OCI-LY3 (cell line): Measurements from ENCODE around the gene NUDT6.
"Not testable (repeated sequence)": the region's sequence is repeated elsewhere in the genome, so short reads cannot be mapped to it uniquely, and the experiment has no call there.

Source experiments
- H2AFZ ChIP-seq: fragments of 200-600, 300-600 bp; shearing (Covaris generic); 2 replicates; pipeline ENCODE4 v1.6.0; 2014; ENCODE audit warnings: antibody characterized with exemption, low read depth, low read length
- H3K27ac ChIP-seq: fragments of 200-600, 300-600 bp; sonication (generic); 2 replicates; pipeline ENCODE4 v1.5.1; 2014; ENCODE audit warnings: mild to moderate bottlenecking, low read length, moderate library complexity, mixed read lengths
- H3K27me3 ChIP-seq: fragments of 200-600, 300-600 bp; sonication (generic); 2 replicates; pipeline ENCODE4 v1.6.1; 2014; ENCODE audit warnings: low read depth, low read length, mixed read lengths
- H3K36me3 ChIP-seq: fragments of 200-600, 300-600 bp; sonication (generic); replicated peaks from 2 replicates; pipeline ENCODE3; 2014; ENCODE audit warnings: low read depth, low read length, mixed read lengths
- H3K4me1 ChIP-seq: fragments of 300-600, 200-600 bp; sonication (generic); 2 replicates; pipeline ENCODE4 v1.6.1; 2014; ENCODE audit warnings: low read length, mixed read lengths
- H3K4me2 ChIP-seq: fragments of 200-600, 300-600 bp; sonication (generic); 2 replicates; pipeline ENCODE4 v1.6.1; 2014; ENCODE audit warnings: low read length, mixed read lengths
- H3K4me3 ChIP-seq: fragments of 300-600, 200-600 bp; sonication (generic); 2 replicates; pipeline ENCODE4 v1.5.1; 2014; ENCODE audit warnings: antibody characterized with exemption, mild to moderate bottlenecking, low read length, moderate library complexity
- H3K79me2 ChIP-seq: fragments of 300-600, 200-600 bp; shearing (Covaris generic); 2 replicates; pipeline ENCODE4 v1.6.1; 2014; ENCODE audit warnings: mild to moderate bottlenecking, low read length, mixed read lengths
- H3K9ac ChIP-seq: fragments of 300-600, 200-600 bp; shearing (Covaris generic); 2 replicates; pipeline ENCODE4 v1.6.0; 2014; ENCODE audit warnings: mild to moderate bottlenecking, low read length, moderate library complexity
- H3K9me3 ChIP-seq: fragments of 200-600, 300-600 bp; shearing (Covaris generic); 2 replicates; pipeline ENCODE4 v1.6.1; 2014; ENCODE audit warnings: low read length, mixed read lengths; ENCODE audit not compliant: insufficient read depth
- H4K20me1 ChIP-seq: fragments of 200-600, 300-600 bp; sonication (generic); 2 replicates; pipeline ENCODE4 v1.6.1; 2016; ENCODE audit warnings: low read length, mixed read lengths; ENCODE audit not compliant: insufficient read depth
- CTCF ChIP-seq: fragments of 200-600, 300-600 bp; sonication (generic); IDR thresholded peaks from 2 replicates; pipeline ENCODE4 v1.5.1; 2014; ENCODE audit warnings: antibody characterized with exemption, low read length, low read depth
- EZH2phosphoT487 ChIP-seq: fragments of 200-600 bp; shearing (Covaris generic); IDR thresholded peaks from 2 replicates; pipeline ENCODE4 v1.6.1; 2018; ENCODE audit warnings: antibody characterized with exemption, mixed run types, low read depth

NUDT6 gene

GRCh38 chr4:122857160-122857559, 65.2 kb downstream of the NUDT6 start:
- Histone ChIP-seq H3K9me3 (no peaks in the 10 kb centered on the region), H3K9ac (no peak overlapping the region), H3K79me2 (peaks cover 23% of the 10 kb centered on the region), H4K20me1 (no peaks in the 10 kb centered on the region), H3K4me3 (no peak overlapping the region), H3K4me2 (no peak overlapping the region), H3K36me3 (no peaks in the 10 kb centered on the region), H3K4me1 (no peaks in the 10 kb centered on the region), H2AFZ (no peak overlapping the region), H3K27ac (no peak overlapping the region), H3K27me3 (no peaks in the 10 kb centered on the region)
- no peak for TF ChIP-seq CTCF
- no peak for TF ChIP-seq EZH2phosphoT487

DNA sequence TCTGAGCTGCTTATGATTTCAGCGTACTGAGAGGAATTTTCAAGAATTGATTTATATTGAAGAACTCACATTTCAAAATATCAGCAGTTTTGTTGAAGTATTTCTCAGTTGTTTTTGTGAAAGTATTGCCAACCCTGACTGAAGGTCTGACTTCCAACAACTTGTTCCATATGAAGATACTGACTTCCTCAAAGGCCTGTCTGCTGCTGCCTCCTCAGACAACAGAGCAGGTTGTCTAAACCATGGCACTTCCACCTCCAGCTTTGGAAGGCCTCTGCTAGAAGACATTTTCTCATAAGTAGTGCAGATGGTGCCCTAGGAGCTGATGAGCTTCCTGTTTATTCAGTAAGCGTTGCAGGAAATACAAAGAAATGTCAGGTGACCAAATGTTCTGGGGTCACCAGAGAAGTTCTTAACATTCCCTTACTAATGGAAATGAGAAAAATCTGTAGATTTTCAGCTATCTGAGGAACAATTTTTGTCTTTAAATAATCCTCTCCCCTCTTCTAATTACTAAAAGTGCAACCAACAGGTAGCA, 67.0 kb downstream of the NUDT6 start:
- no peak overlapping the region for H2AFZ ChIP-seq
- no peak overlapping the region for H3K9ac ChIP-seq
- H3K36me3 ChIP-seq: no peaks in the 10 kb centered on the region

DNA sequence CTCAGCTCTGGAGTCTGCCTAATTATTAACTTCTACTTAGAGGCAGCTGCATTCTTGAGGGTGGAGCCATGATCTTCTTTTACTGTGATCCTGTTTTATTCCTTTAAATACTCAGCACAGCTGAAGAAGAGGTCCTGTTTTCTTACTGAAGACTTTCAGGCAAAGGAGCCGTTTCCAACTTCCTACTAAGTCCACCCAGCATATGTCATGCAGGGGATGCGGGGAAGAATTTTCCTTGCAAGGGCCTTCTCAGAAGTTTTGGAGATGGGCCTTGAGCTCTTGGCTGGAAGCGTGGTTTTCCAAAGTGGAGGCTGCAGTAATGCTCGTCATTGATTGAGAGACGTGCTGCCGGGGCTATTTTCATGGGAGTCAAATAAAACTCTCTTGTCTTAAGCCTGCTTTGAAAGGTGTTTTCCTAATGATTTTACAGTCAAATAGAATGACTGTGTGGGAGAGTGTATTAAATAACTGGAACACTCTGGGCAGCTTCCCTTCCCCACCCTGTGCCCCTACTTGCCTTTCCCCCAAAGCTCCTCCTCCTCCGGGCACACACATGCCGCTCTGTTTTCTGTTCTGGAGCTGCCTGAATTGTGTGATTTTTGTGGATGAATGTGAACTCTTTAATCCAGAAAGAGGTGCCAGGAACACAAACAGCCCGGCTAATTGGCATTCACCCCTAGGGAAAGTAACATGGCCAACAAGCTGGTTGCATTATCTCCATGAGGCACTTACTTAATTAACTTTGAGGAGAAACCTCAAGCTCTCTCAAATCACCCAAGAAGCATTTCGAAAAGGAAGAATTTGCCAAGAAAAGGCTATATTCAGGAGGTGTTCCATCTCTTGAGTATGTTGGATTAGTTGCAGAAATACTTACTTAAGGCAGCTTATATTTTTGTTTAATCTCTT, 67.7 kb downstream of the NUDT6 start:
- TF ChIP-seq CTCF (no peak), EZH2phosphoT487 (no peak)
- H3K79me2 ChIP-seq: peaks cover 12% of the 10 kb centered on the region
- H3K27me3 ChIP-seq: no peaks in the 10 kb centered on the region
- no peak overlapping the region for H3K4me2 ChIP-seq
- no peaks in the 10 kb centered on the region for H3K9me3 ChIP-seq
- no peak overlapping the region for H3K4me3 ChIP-seq
- no peaks in the 10 kb centered on the region for H3K4me1 ChIP-seq
- no peaks in the 10 kb centered on the region for H4K20me1 ChIP-seq
- no peak overlapping the region for H3K27ac ChIP-seq
- H2AFZ ChIP-seq: no peak overlapping the region
- H3K36me3 ChIP-seq: no peaks in the 10 kb centered on the region
- no peak overlapping the region for H3K9ac ChIP-seq

More for the DNA sequence above, 67.0 kb downstream of the NUDT6 start:
- H3K4me1 ChIP-seq: no peaks in the 10 kb centered on the region
- H3K4me2 ChIP-seq: no peak overlapping the region
- H4K20me1 ChIP-seq: no peaks in the 10 kb centered on the region
- H3K4me3 ChIP-seq: no peak overlapping the region
- no peak for TF ChIP-seq CTCF
- TF ChIP-seq EZH2phosphoT487: no peak
- no peak overlapping the region for H3K27ac ChIP-seq
- H3K27me3 ChIP-seq: no peaks in the 10 kb centered on the region
- no peaks in the 10 kb centered on the region for H3K9me3 ChIP-seq
- H3K79me2 ChIP-seq: peaks cover 12% of the 10 kb centered on the region

DNA sequence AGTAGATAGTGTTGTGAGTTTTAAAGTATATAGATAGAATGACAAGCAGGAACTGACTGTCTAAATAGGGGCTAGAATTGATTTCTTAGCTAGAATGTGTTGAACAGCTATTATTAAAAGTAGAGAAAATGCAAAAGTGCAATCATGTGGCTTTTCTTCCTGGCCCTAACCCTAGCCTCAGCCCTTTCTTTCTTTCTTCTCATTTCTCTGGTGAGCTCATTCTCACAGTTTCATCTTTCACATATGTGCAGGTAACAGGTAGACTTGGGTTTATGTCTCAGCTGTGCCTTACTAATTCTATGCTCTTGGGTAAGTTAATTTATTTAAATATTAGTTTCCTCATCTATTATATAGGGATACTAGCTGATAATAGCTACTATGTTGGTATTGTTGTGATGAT, 70.8 kb downstream of the NUDT6 start:
- H3K4me1 ChIP-seq: no peaks in the 10 kb centered on the region
- H3K27ac ChIP-seq: no peak overlapping the region
- no peak overlapping the region for H2AFZ ChIP-seq
- peaks cover 18% of the 10 kb centered on the region; the same call in 1 of the 2 replicates for H3K79me2 ChIP-seq
- H3K9ac ChIP-seq: no peak overlapping the region
- H3K4me3 ChIP-seq: no peak overlapping the region
- H3K9me3 ChIP-seq: no peaks in the 10 kb centered on the region
- no peaks in the 10 kb centered on the region for H3K27me3 ChIP-seq
- H4K20me1 ChIP-seq: no peaks in the 10 kb centered on the region
- no peak overlapping the region for H3K4me2 ChIP-seq
- no peak for TF ChIP-seq EZH2phosphoT487
- TF ChIP-seq CTCF: no peak
- peaks cover 13% of the 10 kb centered on the region for H3K36me3 ChIP-seq

DNA sequence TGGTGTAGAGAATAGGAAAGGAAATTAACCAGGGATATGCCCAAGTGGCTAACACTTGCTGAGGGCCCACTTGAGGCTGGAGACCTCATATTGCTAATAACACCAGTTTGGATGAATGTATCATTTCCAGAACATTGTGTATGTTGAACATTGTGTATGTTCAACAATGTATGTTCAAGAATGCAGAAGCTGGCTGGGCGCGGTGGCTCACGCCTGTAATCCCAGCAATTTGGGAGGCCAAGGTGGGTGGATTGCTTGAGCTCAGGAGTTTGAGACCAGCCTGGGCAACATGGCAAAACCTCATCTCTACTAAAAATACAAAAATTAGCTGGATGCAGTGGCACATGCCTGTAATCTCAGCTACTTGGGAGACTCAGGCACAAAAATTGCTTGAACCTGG, 72.6 kb downstream of the NUDT6 start:
- Histone ChIP-seq H3K79me2 (peaks cover 29% of the 10 kb centered on the region), H3K36me3 (peaks cover 13% of the 10 kb centered on the region)
- not testable (repeated sequence) for H3K4me1 ChIP-seq, H3K9me3 ChIP-seq, H3K9ac ChIP-seq, H3K4me3 ChIP-seq, H3K4me2 ChIP-seq, H3K27ac ChIP-seq, H2AFZ ChIP-seq, H4K20me1 ChIP-seq, H3K27me3 ChIP-seq
